Panc1 (cell line): ENCODE results near the gene MTOR. TPM values are rescaled to one million over a fixed set of nuclear protein-coding genes. Genes with fewer than 3 reads are reported as not detected.
A peak's percentile ranks its signal among the peaks of the same experiment; 100 is the strongest.

Source experiments
- ATAC-seq: fragments of 200-7000 bp; cut with Tn5 transposase; 2 replicates; pipeline ENCODE4 v1.9.1; 2020; ENCODE audit warnings: mild to moderate bottlenecking, moderate library complexity
- BruUV-seq: library from RNA; stranded (reverse); fragments of 400-500 nt; replicated peaks from 2 replicates; lab custom pipeline; 2021; lab: Mats Ljungman, UMichigan
- CTCF ChIA-PET: fragments of 300-600 bp; sonication (Branson Sonifier 250); formaldehyde crosslinking; loops from one replicate; lab custom pipeline; 2022; ENCODE audit warnings: antibody characterized with exemption; lab: Charles Lee
- POLR2A ChIA-PET: fragments of 300-600 bp; sonication (Branson Sonifier 250); formaldehyde crosslinking; loops from one replicate; lab custom pipeline; 2022; ENCODE audit warnings: antibody characterized with exemption; lab: Charles Lee
- DNase-seq: peaks from one replicate; pipeline ENCODE4 v3.0.0-alpha.2; 2010; ENCODE audit warnings: low read depth, low spot score
- H3K27ac ChIP-seq: 2 replicates; pipeline ENCODE4 v1.5.1; 2011; ENCODE audit warnings: mild to moderate bottlenecking, low read length, inconsistent platforms
- H3K27me3 ChIP-seq: fragments of 200-500 bp; sonication (Bioruptor generic); 2 replicates; pipeline ENCODE4 v1.6.0; 2014; ENCODE audit warnings: low read length, inconsistent platforms; ENCODE audit not compliant: control insufficient read depth, insufficient read depth
- H3K36me3 ChIP-seq: fragments of 200-500 bp; sonication (Bioruptor generic); 2 replicates; pipeline ENCODE4 v1.5.1; 2014; ENCODE audit warnings: inconsistent platforms, mild to moderate bottlenecking, low read length, moderate library complexity; ENCODE audit not compliant: control insufficient read depth, insufficient read depth
- H3K4me1 ChIP-seq: 2 replicates; pipeline ENCODE4 v1.5.1; 2011; ENCODE audit warnings: inconsistent platforms, mild to moderate bottlenecking, low read length, moderate library complexity; ENCODE audit not compliant: control insufficient read depth, insufficient read depth
- H3K4me3 ChIP-seq, 2 experiments: 2 replicates each; pipeline ENCODE4 v1.5.1; 2011 to 2012; ENCODE audit warnings: low read depth in 2 of 2, low read length in 2 of 2, mild to moderate bottlenecking in 2 of 2, inconsistent platforms in 1 of 2, moderate library complexity in 1 of 2
- H3K9me3 ChIP-seq: fragments of 200-500 bp; sonication (Bioruptor generic); 2 replicates; pipeline ENCODE4 v1.5.1; 2014; ENCODE audit warnings: low read depth, mild to moderate bottlenecking, inconsistent platforms, low read length, moderate library complexity; ENCODE audit not compliant: control insufficient read depth, insufficient read depth
- CTCF ChIP-seq: fragments of 450-650 bp; IDR thresholded peaks from 2 replicates; pipeline ENCODE4 v1.5.1; 2017; ENCODE audit warnings: mild to moderate bottlenecking
- POLR2AphosphoS5 ChIP-seq: IDR thresholded peaks from 2 replicates; pipeline ENCODE4 v1.6.1; 2012; ENCODE audit warnings: mild to moderate bottlenecking, low read depth, low read length, moderate library complexity
- REST ChIP-seq, 2 experiments: IDR thresholded peaks; 2 replicates each; pipeline ENCODE4 v1.6.1; 2011 to 2012; ENCODE audit warnings: low read depth in 2 of 2, control low read depth in 1 of 2, low read length in 1 of 2, mild to moderate bottlenecking in 1 of 2, moderate library complexity in 1 of 2; ENCODE audit not compliant: insufficient read depth in 1 of 2
- SIN3A ChIP-seq: IDR thresholded peaks from 2 replicates; pipeline ENCODE4 v1.6.1; 2012; ENCODE audit warnings: low read depth, mild to moderate bottlenecking, low read length, moderate library complexity, borderline replicate concordance; ENCODE audit not compliant: insufficient read depth
- TCF7L2 ChIP-seq: IDR thresholded peaks from 2 replicates; pipeline ENCODE4 v1.6.1; 2011; ENCODE audit warnings: mild to moderate bottlenecking, low read depth, low read length, inconsistent platforms
- in situ Hi-C: cut with HindIII; loops from 2 replicates; pipeline ENCODE4 v1.10.0; 2016; ENCODE audit warnings: low sequenced_read_pairs, low pct_unique_long_range_greater_than_20kb
- intact Hi-C: fragments of 100-400 bp; cut with micrococcal nuclease; formaldehyde crosslinking; loops from one replicate; pipeline ENCODE4 v1.10.0; 2022; ENCODE audit not compliant: unreplicated experiment
- total RNA-seq: library from RNA; stranded (reverse); gene quantifications from one replicate; pipeline ENCODE4 v1.2.1, GENCODE V29; 2021; ENCODE audit not compliant: unreplicated experiment

Gene MTOR
- total RNA-seq, 1 experiment from 2014 or later, result 71.2 TPM

GRCh38 chr1:11187000-11187399 lies 75.4 kb downstream of the MTOR start:
- ATAC-seq, result no peak
- Histone ChIP-seq H3K27ac (peak overlapping the region; percentile 40; the same call in 1 of the 2 replicates), H3K9me3 (no peaks in the 10 kb centered on the region), H3K4me1 (peaks cover 4% of the 10 kb centered on the region; the same call in 1 of the 2 replicates), H3K27me3 (no peaks in the 10 kb centered on the region), H3K36me3 (peaks cover 2% of the 10 kb centered on the region; the same call in 1 of the 2 replicates), H3K4me3 (no peak overlapping the region)
- CTCF ChIA-PET, result interaction anchor here (0.5 kb wide), 1 partner anchor 53 kb away, joined by 3 read pairs; no protein-coding TSS in a partner anchor
- TF ChIP-seq CTCF (no peak), SIN3A (no peak), REST (IDR thresholded peaks at IDR 0.05; ENCODE audit: insufficient read depth in 1 of 2, low read depth in 2 of 2, low read length in 1 of 2) (no peak), TCF7L2 (no peak), POLR2AphosphoS5 (no peak)
- in situ Hi-C loops, result no loop called here
- no TSS peak for BruUV-seq
- POLR2A ChIA-PET, result no interaction called here
- intact Hi-C loops, result no loop called here
- no peak for DNase-seq

GRCh38 chr1:11184973-11185372 lies 77.4 kb downstream of the MTOR start:
- no peak overlapping the region for H3K27ac ChIP-seq
- ATAC-seq, result no peak
- in situ Hi-C loops, result no loop called here
- ChIA-PET CTCF (no interaction called here), POLR2A (no interaction called here)
- BruUV-seq, result no TSS peak
- no peak overlapping the region for H3K4me3 ChIP-seq
- no peaks in the 10 kb centered on the region for H3K27me3 ChIP-seq
- H3K4me1 ChIP-seq, result peaks cover 10% of the 10 kb centered on the region; the same call in 1 of the 2 replicates
- TF ChIP-seq POLR2AphosphoS5 (no peak), TCF7L2 (no peak), CTCF (no peak), REST (IDR thresholded peaks at IDR 0.05; ENCODE audit: insufficient read depth in 1 of 2, low read depth in 2 of 2, low read length in 1 of 2) (no peak), SIN3A (no peak)
- H3K36me3 ChIP-seq, result no peaks in the 10 kb centered on the region; the same call in 1 of the 2 replicates
- intact Hi-C loops, result no loop called here
- no peak for DNase-seq
- no peaks in the 10 kb centered on the region for H3K9me3 ChIP-seq
